ENCODE results near the gene CBX6. TPM values are rescaled to one million over a fixed set of nuclear protein-coding genes. Genes with fewer than 3 reads are reported as not detected.

The CBX6 gene
- total RNA-seq, 1 experiment from 2014 or later: 31.4 TPM

DNA sequence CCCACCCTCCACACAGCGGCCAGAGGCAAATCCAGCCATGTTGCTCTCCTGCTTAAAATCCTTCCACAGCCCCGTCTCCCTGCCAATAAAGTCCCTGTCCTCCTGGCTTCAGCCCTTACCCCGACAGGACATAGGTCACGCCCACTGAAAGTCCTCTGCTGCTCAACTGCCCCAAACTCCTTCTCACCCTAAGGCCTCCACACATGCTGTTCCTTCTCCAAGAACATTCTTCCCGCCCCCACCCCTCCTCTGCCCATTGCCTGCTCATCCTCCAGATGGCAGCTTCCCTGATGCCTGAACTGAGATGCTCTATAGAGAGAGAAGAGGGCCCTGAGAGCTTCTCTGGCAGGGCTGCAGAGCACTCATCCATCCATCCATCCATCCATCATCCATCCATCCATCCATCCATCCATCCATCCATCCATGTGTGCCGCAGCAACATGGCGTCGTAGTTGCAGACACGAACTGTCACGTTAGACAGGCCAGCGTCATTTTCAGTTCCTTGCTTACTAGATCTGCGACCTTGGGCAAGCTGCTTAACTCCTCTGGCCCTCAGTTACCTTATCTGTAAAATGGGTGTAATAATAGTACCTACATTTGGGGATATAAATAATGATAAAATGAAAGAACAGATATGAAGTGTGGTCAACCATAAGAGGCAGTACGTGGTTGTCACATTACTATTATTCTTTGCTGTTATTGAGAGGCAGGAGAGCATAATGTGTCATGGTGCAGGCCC lies 37.6 kb downstream of the CBX6 start:
- WGBS (ENCODE audit: extremely low coverage, insufficient read length, low lambda C conversion rate): no CpG with 5 or more reads among the region's 13 CpGs
- Histone ChIP-seq H2BK15ac (ENCODE audit: low read depth, low read length) (no peak overlapping the region), H3K18ac (ENCODE audit: insufficient read length, low read depth, low read length) (no peak overlapping the region), H4K5ac (ENCODE audit: insufficient read length, low read depth, low read length) (no peak overlapping the region), H3K23ac (ENCODE audit: insufficient read length, low read depth, low read length) (no peak overlapping the region), H3K23me2 (ENCODE audit: insufficient read length, low read depth, low read length, poor library complexity, severe bottlenecking) (no peaks in the 10 kb centered on the region), H3K27me3 (ENCODE audit: insufficient read depth, low read length) (no peaks in the 10 kb centered on the region), H4K8ac (replicated peaks; ENCODE audit: insufficient read length, low read depth, low read length) (no peak overlapping the region), H3T11ph (ENCODE audit: low read length) (no peak overlapping the region), H2AFZ (ENCODE audit: low read length) (no peak overlapping the region), H3K79me2 (ENCODE audit: insufficient read depth, low read length) (peaks cover 2% of the 10 kb centered on the region; the same call in 1 of the 2 replicates), H3K9ac (ENCODE audit: extremely low read depth, insufficient read length, low read length) (no peak overlapping the region), H2BK120ac (ENCODE audit: low read depth, low read length, poor library complexity, severe bottlenecking) (no peak overlapping the region), H3K4ac (ENCODE audit: low read depth, low read length) (no peak overlapping the region), H3K9me3 (ENCODE audit: control insufficient read depth, low read depth, low read length) (no peaks in the 10 kb centered on the region), H3K27ac (ENCODE audit: insufficient read length, low read depth, low read length) (no peak overlapping the region), H4K20me1 (ENCODE audit: control insufficient read depth, insufficient read depth, insufficient read length) (no peaks in the 10 kb centered on the region), H2BK5ac (ENCODE audit: insufficient read length, low read length) (no peak overlapping the region), H3K14ac (ENCODE audit: insufficient read depth, low read length) (no peak overlapping the region), H3K56ac (ENCODE audit: insufficient read length, low read depth, low read length) (no peak overlapping the region), H3K4me2 (ENCODE audit: insufficient read depth, insufficient read length, low read length) (no peak overlapping the region), H2AK5ac (ENCODE audit: insufficient read length, low read length) (no peak overlapping the region), H4K91ac (ENCODE audit: insufficient read length, low read depth, low read length) (no peak overlapping the region), H3K4me1 (ENCODE audit: insufficient read depth, low read length) (peaks cover 10% of the 10 kb centered on the region; the same call in 1 of the 2 replicates), H2BK12ac (ENCODE audit: insufficient read length, low read depth, low read length) (no peak overlapping the region), H3K79me1 (ENCODE audit: insufficient read depth, low read depth, low read length, poor library complexity, severe bottlenecking) (no peaks in the 10 kb centered on the region), H2BK20ac (ENCODE audit: low read depth, low read length, poor library complexity, severe bottlenecking) (no peak overlapping the region)
- no peak for TF ChIP-seq CTCF (conservative IDR thresholded peaks at IDR 0.05)
- DNase-seq: no peak
- Mint-ChIP-seq H3K36me3 (ENCODE audit: insufficient read depth in 1 of 3, low read depth in 3 of 3) (no peaks in the 10 kb centered on the region), H3K27me3 (ENCODE audit: low read depth) (peaks cover 11% of the 10 kb centered on the region), H3K4me3 (no peak overlapping the region), H3K27ac (0 out of 7 replicates have a peak overlapping the region, but pooled peaks of 1 of the 3 experiments have one; percentile 58), H3K9me3 (no peaks in the 10 kb centered on the region), H3K4me1 (peaks cover 37 to 39% of the 10 kb centered on the region in 2 experiments)
